ENCODE results near the gene ETFB. TPM values are rescaled to one million over a fixed set of nuclear protein-coding genes. Genes with fewer than 3 reads are reported as not detected.

ETFB gene
- total and polyA plus RNA-seq, 9 of the 15 experiments (the other 6 are each of a cell fraction or from before 2014, with no cell fraction given) = 18.1 to 143 (median 96.1) TPM

DNA sequence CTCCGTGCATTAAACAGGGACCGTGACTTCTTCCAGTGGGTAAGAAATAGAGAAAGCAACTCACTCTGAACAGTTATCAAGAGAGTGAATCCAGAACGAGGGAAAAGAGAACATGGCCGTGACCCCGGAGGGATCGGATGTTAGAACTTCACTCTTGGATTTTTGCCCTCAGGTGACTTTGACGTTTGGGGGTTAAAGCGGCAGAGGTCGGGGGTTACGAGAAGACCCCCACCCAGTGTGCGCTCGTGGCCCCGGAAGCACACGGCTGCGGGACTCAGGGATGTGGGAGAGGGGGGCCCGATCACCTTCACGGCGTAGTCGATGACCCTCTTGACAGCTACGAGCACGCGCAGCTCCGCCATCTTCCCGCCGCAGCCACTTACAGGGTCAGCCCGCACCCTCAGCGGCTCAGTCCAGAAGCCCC is at the start of gene ETFB (continued):
- no peak for TF ChIP-seq PHB (CRISPR knock-in tag; IDR thresholded peaks at IDR 0.05)
- TF ChIP-seq SIX5 (IDR thresholded peaks at IDR 0.05; ENCODE audit: borderline replicate concordance in 1 of 2, insufficient read depth in 1 of 2, low read depth in 1 of 2, low read length in 2 of 2) = no peak
- TF ChIP-seq HDAC2 (IDR thresholded peaks at IDR 0.05) = no peak
- TF ChIP-seq ZNF431 (CRISPR knock-in tag; IDR thresholded peaks at IDR 0.05) = no peak
- TF ChIP-seq SMAD2 (IDR thresholded peaks at IDR 0.05; ENCODE audit: low read depth, low read length) = no peak
- no peak for TF ChIP-seq RBM17 (IDR thresholded peaks at IDR 0.05; ENCODE audit: borderline replicate concordance, low read depth, low read length)
- no peak for TF ChIP-seq TCF7L2 (IDR thresholded peaks at IDR 0.05; ENCODE audit: low read depth, low read length)
- TF ChIP-seq HIVEP1 (CRISPR knock-in tag; IDR thresholded peaks at IDR 0.05) = no peak
- 0 out of 2 replicates have a peak, but pooled peaks have one; percentile 7 for TF ChIP-seq POLR2A (conservative IDR thresholded peaks at IDR 0.05)
- TF ChIP-seq, protein P1, sequence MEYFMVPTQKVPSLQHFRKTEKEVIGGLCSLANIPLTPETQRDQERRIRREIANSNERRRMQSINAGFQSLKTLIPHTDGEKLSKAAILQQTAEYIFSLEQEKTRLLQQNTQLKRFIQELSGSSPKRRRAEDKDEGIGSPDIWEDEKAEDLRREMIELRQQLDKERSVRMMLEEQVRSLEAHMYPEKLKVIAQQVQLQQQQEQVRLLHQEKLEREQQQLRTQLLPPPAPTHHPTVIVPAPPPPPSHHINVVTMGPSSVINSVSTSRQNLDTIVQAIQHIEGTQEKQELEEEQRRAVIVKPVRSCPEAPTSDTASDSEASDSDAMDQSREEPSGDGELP (CRISPR knock-in tag; IDR thresholded peaks at IDR 0.05; ENCODE audit: borderline replicate concordance) = peak; percentile 26; the same call in 1 of the 2 replicates
- TF ChIP-seq, protein P2, sequence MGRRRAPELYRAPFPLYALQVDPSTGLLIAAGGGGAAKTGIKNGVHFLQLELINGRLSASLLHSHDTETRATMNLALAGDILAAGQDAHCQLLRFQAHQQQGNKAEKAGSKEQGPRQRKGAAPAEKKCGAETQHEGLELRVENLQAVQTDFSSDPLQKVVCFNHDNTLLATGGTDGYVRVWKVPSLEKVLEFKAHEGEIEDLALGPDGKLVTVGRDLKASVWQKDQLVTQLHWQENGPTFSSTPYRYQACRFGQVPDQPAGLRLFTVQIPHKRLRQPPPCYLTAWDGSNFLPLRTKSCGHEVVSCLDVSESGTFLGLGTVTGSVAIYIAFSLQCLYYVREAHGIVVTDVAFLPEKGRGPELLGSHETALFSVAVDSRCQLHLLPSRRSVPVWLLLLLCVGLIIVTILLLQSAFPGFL (CRISPR knock-in tag; IDR thresholded peaks at IDR 0.05) = no peak
- no peak for TF ChIP-seq MAFG (tag; conservative IDR thresholded peaks at IDR 0.05)
- TF ChIP-seq, protein P3, sequence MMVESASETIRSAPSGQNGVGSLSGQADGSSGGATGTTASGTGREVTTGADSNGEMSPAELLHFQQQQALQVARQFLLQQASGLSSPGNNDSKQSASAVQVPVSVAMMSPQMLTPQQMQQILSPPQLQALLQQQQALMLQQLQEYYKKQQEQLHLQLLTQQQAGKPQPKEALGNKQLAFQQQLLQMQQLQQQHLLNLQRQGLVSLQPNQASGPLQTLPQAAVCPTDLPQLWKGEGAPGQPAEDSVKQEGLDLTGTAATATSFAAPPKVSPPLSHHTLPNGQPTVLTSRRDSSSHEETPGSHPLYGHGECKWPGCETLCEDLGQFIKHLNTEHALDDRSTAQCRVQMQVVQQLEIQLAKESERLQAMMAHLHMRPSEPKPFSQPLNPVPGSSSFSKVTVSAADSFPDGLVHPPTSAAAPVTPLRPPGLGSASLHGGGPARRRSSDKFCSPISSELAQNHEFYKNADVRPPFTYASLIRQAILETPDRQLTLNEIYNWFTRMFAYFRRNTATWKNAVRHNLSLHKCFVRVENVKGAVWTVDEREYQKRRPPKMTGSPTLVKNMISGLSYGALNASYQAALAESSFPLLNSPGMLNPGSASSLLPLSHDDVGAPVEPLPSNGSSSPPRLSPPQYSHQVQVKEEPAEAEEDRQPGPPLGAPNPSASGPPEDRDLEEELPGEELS (CRISPR knock-in tag; IDR thresholded peaks at IDR 0.05; ENCODE audit: borderline replicate concordance) = no peak
- TF ChIP-seq, protein P4, sequence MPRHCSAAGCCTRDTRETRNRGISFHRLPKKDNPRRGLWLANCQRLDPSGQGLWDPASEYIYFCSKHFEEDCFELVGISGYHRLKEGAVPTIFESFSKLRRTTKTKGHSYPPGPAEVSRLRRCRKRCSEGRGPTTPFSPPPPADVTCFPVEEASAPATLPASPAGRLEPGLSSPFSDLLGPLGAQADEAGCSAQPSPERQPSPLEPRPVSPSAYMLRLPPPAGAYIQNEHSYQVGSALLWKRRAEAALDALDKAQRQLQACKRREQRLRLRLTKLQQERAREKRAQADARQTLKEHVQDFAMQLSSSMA (CRISPR knock-in tag; IDR thresholded peaks at IDR 0.05) = no peak
- TF ChIP-seq, protein P5, sequence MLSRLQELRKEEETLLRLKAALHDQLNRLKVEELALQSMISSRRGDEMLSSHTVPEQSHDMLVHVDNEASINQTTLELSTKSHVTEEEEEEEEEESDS (CRISPR knock-in tag; IDR thresholded peaks at IDR 0.05) = no peak
- TF ChIP-seq, protein P6, sequence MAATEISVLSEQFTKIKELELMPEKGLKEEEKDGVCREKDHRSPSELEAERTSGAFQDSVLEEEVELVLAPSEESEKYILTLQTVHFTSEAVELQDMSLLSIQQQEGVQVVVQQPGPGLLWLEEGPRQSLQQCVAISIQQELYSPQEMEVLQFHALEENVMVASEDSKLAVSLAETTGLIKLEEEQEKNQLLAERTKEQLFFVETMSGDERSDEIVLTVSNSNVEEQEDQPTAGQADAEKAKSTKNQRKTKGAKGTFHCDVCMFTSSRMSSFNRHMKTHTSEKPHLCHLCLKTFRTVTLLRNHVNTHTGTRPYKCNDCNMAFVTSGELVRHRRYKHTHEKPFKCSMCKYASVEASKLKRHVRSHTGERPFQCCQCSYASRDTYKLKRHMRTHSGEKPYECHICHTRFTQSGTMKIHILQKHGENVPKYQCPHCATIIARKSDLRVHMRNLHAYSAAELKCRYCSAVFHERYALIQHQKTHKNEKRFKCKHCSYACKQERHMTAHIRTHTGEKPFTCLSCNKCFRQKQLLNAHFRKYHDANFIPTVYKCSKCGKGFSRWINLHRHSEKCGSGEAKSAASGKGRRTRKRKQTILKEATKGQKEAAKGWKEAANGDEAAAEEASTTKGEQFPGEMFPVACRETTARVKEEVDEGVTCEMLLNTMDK (IDR thresholded peaks at IDR 0.05; ENCODE audit: borderline replicate concordance, insufficient read depth, low read depth, low read length, poor library complexity, severe bottlenecking) = no peak
- TF ChIP-seq, protein P7, sequence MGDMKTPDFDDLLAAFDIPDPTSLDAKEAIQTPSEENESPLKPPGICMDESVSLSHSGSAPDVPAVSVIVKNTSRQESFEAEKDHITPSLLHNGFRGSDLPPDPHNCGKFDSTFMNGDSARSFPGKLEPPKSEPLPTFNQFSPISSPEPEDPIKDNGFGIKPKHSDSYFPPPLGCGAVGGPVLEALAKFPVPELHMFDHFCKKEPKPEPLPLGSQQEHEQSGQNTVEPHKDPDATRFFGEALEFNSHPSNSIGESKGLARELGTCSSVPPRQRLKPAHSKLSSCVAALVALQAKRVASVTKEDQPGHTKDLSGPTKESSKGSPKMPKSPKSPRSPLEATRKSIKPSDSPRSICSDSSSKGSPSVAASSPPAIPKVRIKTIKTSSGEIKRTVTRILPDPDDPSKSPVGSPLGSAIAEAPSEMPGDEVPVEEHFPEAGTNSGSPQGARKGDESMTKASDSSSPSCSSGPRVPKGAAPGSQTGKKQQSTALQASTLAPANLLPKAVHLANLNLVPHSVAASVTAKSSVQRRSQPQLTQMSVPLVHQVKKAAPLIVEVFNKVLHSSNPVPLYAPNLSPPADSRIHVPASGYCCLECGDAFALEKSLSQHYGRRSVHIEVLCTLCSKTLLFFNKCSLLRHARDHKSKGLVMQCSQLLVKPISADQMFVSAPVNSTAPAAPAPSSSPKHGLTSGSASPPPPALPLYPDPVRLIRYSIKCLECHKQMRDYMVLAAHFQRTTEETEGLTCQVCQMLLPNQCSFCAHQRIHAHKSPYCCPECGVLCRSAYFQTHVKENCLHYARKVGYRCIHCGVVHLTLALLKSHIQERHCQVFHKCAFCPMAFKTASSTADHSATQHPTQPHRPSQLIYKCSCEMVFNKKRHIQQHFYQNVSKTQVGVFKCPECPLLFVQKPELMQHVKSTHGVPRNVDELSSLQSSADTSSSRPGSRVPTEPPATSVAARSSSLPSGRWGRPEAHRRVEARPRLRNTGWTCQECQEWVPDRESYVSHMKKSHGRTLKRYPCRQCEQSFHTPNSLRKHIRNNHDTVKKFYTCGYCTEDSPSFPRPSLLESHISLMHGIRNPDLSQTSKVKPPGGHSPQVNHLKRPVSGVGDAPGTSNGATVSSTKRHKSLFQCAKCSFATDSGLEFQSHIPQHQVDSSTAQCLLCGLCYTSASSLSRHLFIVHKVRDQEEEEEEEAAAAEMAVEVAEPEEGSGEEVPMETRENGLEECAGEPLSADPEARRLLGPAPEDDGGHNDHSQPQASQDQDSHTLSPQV (IDR thresholded peaks at IDR 0.05) = peak; percentile 80

Data from K562 (cell line).